Measurements from ENCODE around the gene ZNF580. TPM values are rescaled to one million over a fixed set of nuclear protein-coding genes. Genes with fewer than 3 reads are reported as not detected.

Gene ZNF580
- total and polyA plus RNA-seq, 9 of the 15 experiments (the other 6 are each of a cell fraction or from before 2014, with no cell fraction given), result 2.3 to 47.4 (median 6.0) TPM

GRCh38 chr19:55638864-55639359, 1.9 kb upstream of the ZNF580 start (continued):
- TF ChIP-seq CHD7 (IDR thresholded peaks at IDR 0.05; ENCODE audit: low read depth, low read length) (no peak), KAT2B (IDR thresholded peaks at IDR 0.05; ENCODE audit: low read depth, low read length) (no peak), SAFB (IDR thresholded peaks at IDR 0.05; ENCODE audit: borderline replicate concordance, low read depth, low read length) (no peak), FOXJ2 (tag; IDR thresholded peaks at IDR 0.05) (no peak), U2AF1 (optimal IDR thresholded peaks at IDR 0.05; ENCODE audit: low read depth, low read length) (no peak), MTA2 (IDR thresholded peaks at IDR 0.05; ENCODE audit: low read depth) (no peak), MAZ (CRISPR knock-in tag; conservative IDR thresholded peaks at IDR 0.05 in 1 of 2, IDR thresholded peaks at IDR 0.05 in 1 of 2) (peak in 1 of 2 experiments; percentile 71; a peak in 2 of 4 replicates), HLTF (IDR thresholded peaks at IDR 0.05) (no peak), SNIP1 (IDR thresholded peaks at IDR 0.05; ENCODE audit: low read depth) (peak; percentile 61; the same call in 1 of the 2 replicates), NCOA1 (IDR thresholded peaks at IDR 0.05; ENCODE audit: low read depth) (no peak), ELF2 (CRISPR knock-in tag; IDR thresholded peaks at IDR 0.05) (no peak), ERF (CRISPR knock-in tag; IDR thresholded peaks at IDR 0.05) (0 out of 2 replicates have a peak, but pooled peaks have one; percentile 50), ILK (tag; IDR thresholded peaks at IDR 0.05; ENCODE audit: borderline replicate concordance, low read depth) (no peak), ZNF511 (CRISPR knock-in tag; IDR thresholded peaks at IDR 0.05) (no peak), CC2D1A (IDR thresholded peaks at IDR 0.05) (peak; percentile 93), CREB1 (IDR thresholded peaks at IDR 0.05) (no peak), CREB1 (CRISPR knock-in tag; IDR thresholded peaks at IDR 0.05) (no peak), ZNF644 (tag; IDR thresholded peaks at IDR 0.05; ENCODE audit: low read depth) (0 out of 2 replicates have a peak, but pooled peaks have one; percentile 33)
